SIG-M5 treated with dmso at 0.1 percent for 504 hours (cell line): ENCODE data around the gene UCHL3.
"Not testable (repeated sequence)": the region's sequence is repeated elsewhere in the genome, so short reads cannot be mapped to it uniquely, and the experiment has no call there.

Experiments
- DNase-seq: peaks from one replicate; lab custom pipeline; 2025; ENCODE audit not compliant: unreplicated experiment; lab: John Stamatoyannopoulos, UW

Gene UCHL3

DNA sequence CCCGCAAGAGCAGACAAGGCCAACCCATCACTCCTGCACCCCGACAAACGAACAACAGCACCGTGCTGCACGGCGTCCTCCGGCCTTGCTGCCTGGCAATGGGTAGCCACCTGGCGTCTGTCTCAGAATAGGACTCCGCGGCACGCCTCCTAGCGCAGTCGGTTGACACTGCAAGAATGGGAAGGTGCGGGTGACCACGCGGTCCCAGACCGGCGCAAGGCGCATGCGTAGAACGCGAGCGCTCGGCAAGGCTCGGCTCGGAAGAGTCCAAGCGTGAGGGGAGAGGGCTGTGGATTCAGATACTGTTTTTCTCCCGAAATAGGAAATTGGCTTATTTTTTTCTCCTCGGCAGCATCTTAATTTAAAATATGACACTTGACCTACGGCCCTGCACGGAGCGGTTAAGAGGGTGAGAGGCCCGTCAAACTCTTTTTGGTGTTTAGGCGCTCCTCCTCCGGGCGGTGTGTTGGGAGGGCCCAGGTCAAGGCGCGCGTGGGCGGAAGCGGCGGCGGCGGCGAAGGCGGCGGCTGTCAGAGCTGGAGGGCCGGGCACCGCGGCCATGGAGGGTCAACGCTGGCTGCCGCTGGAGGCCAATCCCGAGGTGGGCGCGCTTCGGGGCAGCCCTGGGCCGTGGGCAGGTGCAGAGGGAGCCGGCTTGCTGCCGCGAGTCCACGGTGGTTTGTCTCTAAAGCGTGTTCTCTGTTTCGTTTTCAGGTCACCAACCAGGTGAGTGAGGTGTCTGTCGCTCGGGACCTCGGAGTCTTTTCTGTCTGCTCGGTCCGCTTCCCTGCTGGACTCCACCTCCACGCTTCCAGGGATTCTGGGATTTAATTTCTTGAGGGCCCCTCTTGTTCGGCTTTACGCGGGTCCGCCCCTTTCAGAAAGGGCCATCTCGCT is at the start of gene UCHL3:
UCHL3 (plus strand) TSS at position 530 of the 897 bp plus-strand sequence; CDS start at position 560, 30 bp downstream.
- peak; percentile 93 for DNase-seq

DNA sequence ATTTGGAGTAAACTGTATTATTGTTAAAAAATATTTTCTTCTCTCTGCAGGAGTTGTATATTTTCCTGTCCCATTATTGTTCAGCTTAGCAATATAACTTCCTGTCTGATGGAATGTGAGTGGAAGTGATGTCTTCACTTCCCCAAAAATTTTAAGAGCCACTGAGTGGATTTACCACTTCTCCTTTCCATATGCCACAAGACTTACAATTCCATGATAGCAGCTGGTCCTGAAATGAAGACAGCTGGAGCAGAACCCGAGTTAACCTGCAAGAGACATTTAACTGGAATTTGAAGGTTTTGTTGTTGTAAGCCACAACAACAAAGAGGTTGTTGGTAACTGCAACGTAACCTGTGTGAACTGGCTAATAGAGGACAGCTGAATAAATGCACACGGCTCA is 44.3 kb upstream of the UCHL3 start:
- peak; percentile 93 for DNase-seq

DNA sequence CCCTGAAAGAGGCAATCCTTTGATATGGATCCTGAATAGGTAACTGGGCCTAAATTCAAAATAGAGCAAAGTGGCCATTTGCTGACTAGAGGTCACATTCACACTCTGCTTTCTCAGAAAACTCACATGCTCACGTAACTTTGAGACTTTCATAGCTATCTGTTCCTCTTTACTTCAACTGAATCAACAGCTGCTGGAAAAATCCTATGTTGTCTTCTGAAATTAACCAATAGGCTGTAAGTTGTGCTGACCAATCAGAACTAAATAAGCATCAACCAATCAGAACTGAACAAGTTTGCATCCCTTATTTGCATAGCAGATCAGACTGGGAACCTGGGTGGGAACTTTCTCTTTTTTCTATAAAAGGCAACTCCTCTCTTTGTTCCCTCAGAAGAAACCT is 43.6 kb upstream of the UCHL3 start:
- DNase-seq, result no peak

DNA sequence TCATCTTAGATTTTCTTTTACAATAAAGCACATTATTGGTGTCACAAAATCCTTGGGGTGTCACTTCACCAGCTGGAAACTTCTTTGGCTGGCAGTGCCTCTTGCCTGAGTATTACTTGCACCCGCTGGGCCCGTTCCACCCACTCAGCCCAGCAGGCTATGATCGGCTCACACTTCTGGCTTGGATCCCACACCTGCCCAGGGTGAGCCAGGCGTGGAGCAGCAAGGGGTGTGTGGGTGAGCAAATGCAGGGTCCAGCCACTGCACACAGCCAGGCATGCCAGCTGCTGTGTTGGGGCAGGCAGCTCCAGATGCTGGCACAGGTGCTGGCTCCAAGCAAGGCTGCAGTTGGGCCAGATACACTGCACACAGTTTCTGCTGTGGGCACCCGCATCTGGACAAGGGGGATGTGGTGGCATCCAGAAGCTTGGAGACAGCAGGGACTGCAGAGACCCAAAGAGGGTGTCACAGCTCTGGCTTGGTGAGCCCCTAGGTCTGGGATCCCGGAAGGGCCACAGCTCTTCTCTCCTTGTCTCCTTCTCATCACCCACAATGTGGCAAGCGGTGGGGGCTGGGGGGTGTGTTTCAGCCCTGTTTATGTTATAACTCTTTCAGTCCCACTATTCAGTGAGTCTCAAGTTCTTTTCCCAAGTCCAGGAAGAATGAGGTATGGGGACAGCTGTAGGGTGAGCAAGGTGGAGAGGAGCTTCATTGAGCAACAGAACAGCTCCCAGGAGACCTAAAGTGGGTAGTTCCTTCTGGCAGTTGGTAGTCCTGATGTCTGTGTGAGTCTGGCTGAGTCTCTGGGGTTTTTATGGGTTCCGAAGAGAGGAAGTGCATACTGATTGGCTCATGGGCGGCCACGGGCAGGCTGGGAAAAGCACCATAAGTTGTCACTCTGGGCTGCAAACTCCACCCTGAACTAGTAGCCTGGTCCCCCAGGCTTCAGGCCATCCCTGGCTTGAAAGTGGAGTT is 42.3 kb upstream of the UCHL3 start:
- DNase-seq, result peak; percentile 28

DNA sequence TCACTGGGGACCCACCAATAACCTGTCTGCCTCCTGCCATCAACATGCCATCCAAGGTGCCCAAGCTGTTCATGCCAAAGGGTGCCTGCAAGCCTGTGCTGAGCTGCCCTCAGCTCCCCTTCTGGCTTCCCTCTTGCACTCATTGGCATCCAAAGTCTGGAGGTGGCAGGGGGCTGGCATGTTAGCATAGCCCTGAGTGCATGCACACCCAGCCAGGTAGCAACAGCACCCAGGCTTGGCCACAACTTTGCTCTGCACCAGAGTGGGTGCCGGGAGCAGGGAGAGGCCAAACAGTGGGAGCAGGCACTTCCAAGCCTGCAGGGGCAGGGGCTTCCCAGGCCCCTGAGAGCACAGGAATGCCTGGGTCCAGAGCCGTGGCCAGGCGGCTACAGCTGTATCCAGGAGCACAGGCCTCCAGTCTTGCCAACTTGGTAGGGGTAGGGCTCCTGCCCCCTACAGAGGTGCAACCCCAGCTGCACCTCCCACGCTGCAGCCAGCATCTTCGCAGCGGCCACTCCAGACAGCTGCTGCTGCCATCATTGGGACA is 41.5 kb upstream of the UCHL3 start:
- DNase-seq, result no peak

DNA sequence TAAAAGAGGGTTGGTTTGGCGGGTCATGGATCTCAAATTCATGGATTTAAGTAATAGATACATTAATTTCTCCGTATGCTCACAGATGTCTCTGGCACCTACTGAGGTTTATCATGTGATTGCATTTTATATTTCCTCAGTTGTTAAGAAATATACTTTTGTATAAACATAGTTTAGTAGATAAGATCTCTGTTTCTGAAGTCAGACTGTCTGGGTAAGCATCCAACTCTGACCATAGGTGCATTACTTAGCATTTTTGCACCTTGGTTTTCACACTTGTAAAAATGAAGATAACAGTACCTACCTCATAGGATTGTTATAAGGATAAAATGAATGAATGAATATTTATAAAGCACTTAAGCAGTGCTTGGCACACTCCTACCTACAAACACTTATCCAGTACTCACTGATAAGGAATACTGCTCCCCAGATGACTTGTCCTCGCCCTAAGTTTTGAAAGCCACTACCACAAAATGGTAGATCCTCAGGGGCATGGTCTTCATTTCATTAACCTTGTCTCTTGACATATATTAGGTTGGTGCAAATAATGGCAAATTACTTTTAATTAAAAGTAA is 38.5 kb upstream of the UCHL3 start:
- no peak for DNase-seq

DNA sequence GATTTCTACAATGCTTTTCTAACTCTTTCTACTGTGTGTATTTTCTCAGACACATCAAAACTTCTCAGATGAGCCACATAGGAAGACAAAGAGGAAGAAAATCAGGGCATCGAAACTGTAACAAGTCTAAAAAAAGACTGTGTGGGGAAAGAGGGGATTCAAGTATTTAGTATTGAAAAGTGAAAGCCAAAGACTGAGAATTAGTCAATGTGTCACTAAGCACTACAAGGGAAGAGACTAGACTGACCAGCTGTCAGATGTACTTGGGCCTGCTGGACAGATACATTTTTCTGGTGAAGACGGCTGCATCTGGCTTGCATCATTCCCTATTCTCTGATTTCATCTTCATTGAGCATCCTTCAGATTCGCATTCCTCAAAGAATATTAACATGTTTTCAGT is 37.3 kb upstream of the UCHL3 start:
- DNase-seq, result peak; percentile 86

DNA sequence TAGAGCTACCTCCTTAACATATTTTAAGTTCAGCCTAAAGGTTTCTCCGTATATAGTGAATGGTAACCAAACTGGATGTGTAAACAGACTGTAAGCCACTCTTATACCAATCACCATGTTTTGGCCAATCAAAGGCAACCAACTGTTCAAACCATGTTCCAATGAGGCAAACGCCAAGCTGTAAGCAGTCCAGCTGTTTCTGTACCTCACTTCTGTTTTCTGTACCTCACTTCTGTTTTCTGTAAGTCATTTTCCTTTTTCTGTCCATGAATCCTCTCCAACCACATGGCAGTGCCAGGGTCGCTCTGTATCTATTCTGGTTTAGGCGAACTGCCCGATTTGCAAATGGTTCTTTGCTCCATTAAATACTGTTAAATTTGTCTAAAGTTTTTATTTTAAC is 36.3 kb upstream of the UCHL3 start:
- peak; percentile 7 for DNase-seq

DNA sequence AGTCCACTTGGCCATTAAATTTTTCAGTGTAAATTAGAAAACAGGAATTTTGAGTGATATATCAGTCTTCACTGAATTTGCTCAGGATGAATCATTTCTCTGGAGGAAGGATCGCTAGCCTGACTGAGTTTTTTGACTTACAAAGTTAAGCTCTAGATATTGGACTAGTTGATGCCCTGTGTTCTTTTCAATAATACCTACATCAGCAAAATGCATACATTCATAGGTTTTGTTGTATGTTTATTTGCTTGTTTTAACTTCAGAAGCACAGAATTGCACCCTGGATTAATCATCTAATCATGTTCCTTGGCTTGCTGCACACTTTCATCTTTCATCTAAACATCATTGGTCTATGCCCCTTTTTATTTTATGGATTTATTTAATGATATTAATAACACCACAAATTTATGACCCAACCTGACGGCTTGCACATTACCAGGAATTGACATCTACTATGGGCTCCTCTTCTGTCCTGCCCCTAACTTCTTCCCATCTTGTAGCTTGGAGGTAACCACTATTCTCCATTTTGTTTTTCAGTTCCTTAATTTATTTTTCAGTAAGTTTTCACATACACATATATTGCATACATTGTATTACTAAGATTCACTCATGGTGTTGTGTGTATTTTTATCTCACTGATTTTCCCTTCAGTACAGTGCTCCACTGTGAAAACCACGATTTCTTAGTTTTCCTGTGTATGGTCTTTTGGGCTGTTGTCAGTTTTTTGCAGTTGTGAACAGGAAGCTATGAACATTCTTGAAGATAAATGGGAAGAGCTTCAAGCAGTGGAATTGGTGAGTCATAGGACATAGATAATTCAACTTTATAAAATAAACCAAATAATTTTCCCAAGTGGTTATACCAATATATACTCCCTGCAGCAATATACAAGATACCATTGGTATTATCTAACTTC is 35.3 kb upstream of the UCHL3 start:
- DNase-seq, result peak; percentile 32

DNA sequence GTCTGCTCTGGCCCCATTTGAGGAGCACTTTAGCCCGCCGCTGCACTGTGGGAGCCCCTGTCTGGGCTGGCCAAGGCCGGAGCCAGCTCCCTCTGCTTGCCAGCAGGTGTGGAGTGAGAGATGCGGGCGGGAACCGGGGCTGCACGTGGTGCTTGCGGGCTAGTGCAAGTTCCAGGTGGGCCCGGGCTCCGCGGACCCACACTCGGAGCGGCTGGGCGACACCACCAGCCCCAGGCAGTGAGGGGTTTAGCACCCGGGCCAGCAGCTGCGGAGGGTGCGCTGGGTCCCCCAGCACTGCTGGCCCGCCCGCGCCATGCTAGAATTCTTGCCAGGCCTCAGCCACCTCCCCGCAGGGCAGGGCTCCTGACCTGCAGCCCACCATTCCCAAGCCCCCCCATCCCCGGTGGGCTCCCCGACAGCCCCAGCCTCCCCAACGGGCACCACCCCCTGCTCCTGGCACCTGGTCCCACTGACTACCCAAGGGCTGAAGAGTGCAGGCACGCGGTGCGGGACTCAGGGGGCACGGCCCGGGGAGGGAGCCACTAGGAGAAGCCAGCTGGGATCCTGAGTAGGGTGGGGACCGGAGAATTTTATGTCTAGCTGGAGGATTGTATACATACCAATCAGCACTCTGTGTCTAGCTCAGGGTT is 31.0 kb upstream of the UCHL3 start:
- DNase-seq, result no peak

DNA sequence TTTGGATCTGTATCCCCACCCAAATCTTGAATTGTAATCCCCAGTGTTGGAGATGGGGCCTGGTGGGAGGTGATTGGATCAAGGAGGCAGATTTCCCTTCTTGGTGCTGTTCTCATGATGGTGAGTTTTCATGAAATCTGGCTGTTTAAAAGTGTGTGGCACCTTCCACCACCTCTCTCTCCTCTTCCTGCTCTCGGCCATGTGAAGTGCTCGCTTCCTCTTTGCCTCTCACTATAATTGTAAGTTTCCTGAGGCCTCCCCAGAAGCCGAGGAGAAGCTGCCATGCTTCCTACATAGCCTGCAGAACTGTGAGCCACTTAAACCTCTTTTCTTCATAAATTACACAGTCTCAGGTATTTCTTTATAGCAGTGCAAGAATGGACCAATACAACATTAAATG is 27.6 kb upstream of the UCHL3 start:
- no peak for DNase-seq

DNA sequence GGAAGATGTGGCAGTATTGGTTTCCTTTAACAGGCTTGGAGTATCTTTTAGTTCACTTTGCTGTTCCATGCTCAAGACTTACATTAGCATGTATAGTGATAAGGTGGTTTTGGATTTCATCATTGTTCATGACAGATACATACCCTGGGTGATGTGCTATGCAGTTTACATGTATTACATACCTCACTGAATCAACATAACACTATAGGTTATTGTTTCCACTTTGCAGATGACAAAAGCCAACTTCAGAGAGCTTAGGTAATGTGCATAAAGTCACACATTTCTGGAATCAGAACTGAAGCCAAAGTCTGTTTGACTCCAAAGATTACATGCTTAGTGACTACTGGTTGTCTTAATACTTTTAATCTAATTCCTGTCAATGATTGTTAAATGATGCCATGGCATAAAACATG is 19.0 kb upstream of the UCHL3 start:
- DNase-seq, result no peak

DNA sequence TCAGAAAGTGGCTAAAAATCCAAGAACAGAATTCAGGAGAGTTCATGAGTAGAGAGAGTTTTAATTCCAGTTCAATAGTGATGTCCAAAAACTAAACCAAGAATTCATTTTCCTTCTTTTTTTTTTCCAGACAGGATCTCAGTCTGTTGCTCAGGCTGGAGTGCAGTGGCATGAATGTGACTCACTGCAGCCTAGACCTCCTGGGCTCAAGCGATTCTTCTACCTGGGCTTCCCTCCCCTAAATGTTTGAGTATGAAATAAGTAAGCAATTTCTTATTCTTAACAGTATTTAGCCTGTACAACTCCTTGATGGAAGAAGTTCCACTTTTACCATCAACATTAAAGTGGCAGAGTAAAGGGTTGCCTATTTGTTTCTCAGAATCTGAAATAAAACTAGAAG is 15.7 kb upstream of the UCHL3 start:
- DNase-seq, result no peak

DNA sequence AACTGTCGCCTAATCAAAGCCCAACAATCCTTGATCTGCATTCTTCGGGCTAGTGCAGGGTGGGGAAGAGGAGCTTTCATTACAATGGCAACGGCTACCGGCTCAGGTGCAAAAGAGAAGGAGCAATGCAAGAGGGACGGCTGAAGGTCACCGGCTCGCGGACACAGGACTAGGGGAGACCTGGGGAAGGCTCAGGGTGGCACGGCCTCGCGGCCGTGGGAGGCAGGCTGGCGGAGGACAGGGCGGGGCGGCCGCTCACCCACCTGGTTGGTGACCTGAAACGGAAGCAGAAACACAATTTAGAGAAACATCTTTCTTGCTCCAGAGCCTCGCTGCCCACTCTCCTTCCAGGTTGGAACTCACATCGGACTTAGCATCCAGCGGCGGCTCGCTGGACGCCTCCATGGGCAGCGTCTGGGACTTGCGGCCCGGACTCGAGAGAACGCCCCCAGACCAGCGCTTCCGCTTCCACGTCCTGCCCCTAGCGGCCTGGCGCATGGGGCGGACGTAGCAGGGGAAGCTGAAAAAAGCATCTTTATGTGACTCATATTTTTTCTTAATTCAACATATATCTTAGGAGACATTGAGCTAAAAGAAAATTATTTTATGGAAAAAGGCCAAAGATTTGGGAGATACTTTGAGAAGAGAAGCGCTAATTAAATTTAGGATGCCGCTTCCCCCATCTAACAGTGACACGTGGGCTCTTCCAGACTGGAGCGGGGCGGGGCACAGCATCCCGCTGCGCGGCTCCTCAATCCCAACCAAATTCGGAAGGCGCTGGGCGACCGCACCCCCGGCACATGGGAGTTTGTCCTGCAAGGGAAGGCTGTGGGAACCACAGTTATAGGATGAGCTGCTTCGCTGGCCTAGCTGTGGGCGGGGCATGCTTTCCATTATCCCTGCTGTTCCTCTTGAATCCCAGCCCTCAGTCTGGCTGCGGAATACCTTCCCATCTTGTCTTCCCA is 11.9 kb upstream of the UCHL3 start, which contains the start of gene COMMD6:
COMMD6 (minus strand) TSS at position 441 of the 965 bp plus-strand sequence; CDS start at position 405, 36 bp downstream.
- DNase-seq, result peak; percentile 83

DNA sequence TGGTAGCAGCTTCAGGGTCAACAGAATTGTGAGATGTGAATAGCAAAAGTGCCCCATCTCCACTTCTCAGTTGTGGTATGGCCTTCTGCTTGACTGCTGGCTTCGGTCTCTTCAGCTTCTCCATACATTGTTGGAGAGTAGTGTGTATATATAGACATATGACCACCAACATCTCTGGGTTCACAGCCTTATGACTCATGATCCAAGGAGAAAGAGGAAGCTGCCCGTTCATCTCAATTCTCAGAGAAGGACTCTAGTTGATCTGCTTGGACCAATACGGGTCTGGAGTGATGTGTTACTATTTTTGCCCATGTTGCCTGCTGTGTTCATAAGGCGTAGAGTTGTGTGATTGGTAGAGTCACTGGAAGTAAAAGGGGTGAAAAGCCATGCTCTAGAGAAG is 8.3 kb upstream of the UCHL3 start:
- DNase-seq, result peak; percentile 99

DNA sequence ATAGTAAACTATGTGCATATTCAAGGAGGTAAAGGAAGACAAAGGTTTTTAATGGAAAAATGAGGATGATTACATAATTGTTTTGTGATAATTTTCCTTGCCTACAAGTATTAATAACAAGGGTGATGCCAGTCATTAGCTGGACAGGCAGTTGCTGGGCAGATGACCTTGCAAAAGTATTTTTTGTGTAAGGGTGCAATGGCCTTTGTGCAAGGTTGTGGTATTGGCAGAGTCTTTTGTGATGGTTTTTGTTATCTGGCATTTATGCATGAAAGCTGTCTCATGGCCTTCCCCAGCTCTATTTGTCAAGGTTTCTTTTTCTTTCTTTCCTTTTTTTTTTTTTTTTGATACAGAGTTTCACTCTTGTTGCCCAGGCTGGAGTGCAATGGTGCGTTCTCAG is 7.6 kb upstream of the UCHL3 start:
- no peak for DNase-seq

DNA sequence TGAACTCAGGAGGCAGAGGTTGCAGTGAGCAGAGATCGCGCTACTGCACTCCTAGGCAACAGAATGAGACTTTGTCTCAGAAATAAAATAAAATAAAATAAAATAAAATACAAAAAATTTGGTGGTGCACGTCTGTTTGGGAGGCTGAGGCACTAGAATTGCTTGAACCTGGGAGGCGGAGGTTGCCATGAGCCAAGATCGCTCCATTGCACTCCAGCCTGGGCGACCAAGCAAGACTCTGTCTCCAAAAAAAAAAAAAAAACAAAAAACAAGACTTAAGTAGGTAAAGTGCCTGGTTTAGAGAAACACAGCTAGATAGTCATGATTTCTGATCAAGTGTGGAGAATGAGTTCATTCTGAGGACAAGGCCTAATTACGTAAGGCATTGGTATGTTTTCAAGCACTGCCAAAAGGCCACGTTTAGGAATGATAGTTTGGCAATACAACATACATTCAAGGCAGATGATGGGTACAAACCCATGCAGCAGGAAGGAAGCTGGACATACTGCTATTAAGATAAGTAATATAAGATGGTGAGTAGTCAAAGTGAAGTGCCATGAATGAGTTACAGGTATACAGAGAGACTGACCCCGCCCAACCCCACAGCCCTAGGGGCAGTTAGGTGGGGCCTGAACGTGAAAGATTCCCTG is 4.8 kb upstream of the UCHL3 start:
- peak; percentile 49 for DNase-seq

DNA sequence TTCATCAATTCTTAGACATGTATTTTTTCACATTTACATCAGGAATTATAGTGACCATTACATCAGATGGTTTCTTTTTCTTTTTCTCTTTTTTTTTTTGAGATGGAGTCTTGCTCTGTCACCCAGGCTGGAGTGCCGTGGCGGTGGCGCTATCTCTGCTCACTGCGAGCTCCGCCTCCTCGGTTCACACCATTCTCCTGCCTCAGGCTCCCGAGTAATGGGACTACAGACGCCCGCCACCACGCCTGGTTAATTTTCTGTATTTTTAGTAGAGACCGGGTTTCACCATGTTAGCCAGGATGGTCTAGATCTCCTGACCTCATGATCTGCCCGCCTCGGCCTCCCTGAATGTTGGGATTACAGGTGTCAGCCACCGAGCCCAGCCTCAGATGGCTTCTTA is 4.2 kb upstream of the UCHL3 start:
- not testable (repeated sequence) for DNase-seq
